COLO829 (cell line): Measurements from ENCODE around the gene GGTLC1.
A peak's percentile ranks its signal among the peaks of the same experiment; 100 is the strongest.

Source experiments
- DNase-seq: peaks from one replicate; pipeline ENCODE4 v3.0.0; 2012; ENCODE audit warnings: low spot score

The GGTLC1 gene

DNA sequence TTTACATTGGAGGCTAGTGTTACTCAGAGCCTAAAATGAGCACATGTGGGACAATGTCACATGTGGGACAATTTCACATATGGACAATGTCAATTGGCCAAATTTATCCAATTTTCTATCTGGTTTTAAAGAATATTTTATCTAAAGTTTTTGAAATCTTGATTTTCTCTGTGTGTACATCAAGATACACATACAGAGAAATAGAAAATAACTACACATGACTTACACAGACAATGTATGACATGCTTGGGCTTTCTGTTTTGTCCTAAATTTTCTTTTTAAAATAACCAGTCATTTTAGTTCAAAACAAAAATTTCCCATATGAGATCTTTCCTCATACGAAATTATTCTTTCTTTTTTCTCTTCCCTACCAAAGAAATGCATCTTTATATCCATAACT is 24.6 kb downstream of the GGTLC1 start:
- DNase-seq, result no peak

DNA sequence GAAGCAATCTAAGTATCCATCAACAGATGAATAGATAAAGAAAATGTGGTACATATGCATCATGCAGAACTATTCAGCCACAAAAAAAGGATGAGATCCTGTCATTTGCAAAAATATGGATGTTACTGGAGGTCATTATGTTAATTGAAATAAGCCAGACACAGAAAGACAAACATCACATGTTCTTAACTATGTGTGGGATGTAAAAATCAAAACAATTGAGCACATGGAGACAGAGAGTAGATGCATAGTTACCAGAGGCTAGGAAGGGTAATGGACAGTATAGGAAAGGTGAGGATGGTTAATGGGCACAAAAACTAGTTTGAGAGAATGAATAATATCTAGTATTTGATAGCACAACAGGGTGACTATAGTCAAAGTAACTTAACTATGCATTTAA is 26.3 kb downstream of the GGTLC1 start:
- no peak for DNase-seq

DNA sequence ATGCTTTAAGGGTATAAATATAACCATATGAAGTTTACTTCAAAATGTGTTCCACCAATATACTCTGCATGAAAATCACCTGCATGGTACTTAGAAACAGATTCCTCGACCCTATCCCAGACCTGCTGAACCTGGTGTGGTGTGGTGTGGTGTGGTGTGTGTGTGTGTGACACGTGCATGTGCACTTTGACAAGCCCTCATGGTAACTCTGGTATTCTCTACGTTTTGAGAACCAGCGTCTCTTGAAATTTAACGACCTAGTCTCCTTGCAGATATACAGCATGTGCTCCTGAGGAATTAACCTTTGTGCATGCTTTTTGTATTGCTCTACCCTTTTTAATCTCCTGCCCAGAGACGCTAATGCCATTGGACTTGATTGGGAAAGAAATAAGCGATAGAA is 29.5 kb downstream of the GGTLC1 start:
- DNase-seq, result no peak

DNA sequence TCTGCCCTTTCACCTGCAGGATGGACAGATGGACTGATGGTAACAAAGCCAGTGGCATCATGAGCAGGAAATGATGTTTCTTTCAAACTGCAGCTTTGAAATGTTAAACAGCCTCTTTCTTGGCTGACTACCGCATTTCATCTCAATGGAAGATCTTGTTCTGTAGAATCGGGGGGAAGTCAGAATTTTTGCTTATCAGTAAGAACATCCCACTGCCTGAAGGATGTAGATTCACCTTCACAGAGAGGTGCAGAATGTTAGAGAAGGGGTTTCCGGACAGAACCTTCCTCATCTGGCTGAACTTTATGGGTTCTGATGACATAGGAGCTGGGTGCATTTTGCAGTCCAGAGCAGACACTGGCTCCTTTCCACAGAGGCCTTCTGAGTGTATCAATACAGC is 32.7 kb downstream of the GGTLC1 start:
- no peak for DNase-seq

DNA sequence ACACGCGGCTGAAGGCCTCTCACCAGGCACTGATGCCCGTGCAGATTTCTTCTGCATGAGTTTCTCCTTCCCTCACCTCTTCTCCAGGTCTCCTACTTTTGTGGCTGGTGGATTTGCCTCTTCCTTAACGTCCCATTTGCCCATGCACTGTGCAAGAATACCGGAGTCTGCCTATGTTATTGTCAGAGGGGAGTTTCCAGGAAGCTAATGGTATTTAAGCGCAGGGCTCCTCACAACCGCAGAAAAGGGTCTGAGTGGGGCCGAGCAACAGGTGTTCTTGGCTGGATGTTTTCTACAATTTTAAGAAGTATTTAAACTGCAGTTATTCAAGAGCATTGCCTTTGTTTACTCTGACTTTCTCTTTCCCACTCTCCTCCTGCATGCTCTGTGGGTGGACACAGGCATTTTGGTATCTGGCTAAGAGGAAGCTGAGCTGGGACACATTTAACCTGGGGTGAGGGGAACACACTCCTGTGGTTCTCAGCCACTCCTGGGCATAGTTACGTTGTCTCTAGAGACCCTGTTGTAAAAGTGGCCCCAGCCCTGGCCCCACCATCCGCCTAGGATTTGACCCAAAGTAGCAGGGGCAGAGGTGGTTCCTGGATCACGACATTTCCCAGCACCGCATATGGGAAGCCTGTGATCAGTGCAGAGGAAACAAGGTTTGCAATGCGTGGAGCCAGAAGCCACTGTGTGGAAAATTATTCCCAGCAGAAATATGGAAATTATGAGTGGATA is 34.4 kb downstream of the GGTLC1 start:
- DNase-seq, result no peak

DNA sequence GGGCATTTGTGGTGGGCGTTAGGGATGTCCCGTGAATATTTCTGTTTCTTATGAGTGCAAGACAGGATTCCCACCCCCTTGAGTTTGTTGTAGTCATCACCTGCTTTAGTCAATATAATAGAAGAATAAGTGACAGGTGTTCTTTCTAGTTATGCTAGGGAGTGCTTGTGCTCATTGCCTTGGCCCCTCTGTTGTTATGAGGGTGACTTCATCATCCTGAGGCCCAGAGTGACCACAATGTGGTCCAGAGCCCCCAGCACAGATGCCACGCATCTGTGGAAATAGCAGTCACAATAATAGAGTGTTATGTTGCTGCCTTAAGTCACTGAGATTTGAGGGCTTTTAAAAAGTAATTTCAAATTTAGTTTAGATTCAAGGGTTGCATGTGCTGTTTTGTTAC is 42.4 kb downstream of the GGTLC1 start:
- DNase-seq, result no peak

DNA sequence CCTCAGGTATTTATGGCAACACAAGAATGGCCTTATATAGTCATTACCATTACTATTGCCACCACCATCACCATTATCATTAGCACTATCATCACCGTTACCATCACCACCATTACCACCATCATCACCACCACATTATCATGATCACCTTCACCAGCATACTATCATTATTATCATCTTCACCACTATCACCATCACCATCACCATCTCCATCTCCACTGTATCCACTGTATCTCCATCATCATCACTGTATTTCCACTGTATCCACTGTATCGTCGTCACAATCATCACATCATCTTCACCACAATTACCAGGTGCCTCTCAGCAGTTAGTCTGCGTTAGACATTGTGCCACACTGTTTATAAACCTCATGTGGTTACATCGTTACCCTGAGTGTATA is 45.3 kb downstream of the GGTLC1 start:
- DNase-seq, result no peak

DNA sequence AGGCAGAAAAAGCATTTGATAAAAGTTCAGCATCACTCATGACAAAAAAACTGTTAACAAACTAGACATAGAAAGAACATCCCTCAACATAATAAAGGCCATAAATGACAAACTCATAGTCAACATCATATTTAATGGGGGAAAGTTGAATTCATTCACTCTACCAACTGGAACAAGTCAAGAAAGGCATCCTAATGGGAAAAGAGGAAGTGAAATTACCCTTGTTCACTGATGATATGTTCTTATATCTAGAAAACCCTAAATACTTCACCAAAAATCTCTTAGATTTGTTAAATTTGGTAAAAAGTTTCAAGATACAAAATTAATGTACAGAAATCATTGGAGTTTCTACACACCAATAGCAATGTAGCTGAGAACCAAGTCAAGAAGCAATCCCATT is 48.9 kb downstream of the GGTLC1 start:
- DNase-seq, result no peak

DNA sequence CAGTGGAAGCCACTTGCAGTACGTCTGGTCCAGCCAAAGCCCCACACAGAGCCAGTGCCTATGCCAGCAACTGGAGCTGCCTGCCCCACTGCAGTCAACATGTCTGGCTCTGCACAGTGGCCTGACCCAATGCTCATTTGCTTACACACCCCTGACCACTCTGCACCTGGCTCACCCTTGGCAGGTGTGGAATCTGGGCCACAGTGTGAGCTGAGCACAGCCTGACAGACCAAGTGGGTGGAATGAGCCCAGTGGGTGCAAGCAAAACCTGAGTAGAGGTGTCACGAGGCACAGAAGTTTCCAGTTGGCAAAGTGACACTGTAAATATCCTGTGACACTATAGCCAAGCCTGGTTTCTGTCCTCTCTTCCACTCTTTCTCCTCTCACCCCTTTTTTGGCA is 49.5 kb downstream of the GGTLC1 start:
- DNase-seq, result no peak

DNA sequence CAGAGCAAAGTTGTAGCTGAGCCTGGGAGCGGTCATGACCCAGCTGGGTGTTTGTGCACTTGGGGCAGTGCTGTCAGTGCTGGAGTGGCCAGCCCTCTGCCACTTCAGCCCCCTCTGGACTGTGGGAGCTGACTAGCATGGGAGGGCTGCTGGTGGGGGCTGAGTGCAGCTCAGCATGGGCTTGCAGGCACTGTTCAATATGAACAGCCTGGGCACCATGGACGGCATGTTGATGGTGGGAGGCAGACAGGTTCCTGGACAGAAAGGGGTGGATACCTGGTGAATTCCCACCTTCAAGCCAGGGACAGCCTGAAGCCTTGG is 50.5 kb downstream of the GGTLC1 start:
- DNase-seq, result no peak

DNA sequence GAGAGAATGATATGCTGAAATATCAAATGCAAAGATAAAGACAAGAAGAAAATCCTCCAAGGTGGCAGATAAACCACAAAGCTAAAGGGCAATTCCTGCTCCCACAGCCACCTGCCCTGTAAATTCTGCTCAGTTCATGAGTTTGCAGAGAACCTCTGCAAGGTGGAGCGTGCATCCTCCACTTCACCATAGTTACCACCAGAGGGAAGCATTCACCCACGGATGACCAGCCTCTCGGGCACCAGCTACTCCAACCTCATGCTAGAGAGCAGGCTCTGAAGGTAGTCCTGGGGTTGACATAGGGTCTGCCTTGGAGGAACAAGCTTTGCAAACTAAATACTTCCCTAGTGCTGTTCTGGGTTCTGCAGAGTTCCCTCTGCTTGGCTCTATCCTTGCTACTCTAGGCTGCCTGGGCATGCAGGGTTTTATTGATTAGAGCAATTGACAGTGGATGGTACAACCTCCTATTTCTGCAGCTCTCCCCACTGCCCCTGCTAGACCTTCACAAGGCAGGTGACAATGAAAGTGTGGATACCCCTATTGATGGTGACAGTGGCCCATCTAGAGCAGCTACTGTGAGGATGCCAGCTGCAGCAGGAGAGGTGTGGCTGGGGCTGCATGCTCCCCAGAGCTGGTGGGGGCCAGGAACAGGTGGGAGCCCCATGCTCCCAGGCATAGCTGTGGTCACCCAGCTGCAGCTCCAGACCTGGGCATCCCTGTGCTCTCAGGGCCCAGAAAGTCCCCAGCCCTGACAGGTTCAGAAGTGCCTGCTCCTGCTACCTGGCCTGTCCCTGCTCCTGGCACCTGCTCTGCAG is 51.1 kb downstream of the GGTLC1 start:
- DNase-seq, result peak; percentile 59
